SH-SY5Y (cell line): ENCODE measurements around the gene PRCD.

ENCODE experiments used
- GATA2 ChIP-seq: IDR thresholded peaks from 2 replicates; pipeline ENCODE4 v1.6.1; 2011; ENCODE audit warnings: mild to moderate bottlenecking, low read depth, low read length
- GATA3 ChIP-seq: IDR thresholded peaks from 2 replicates; pipeline ENCODE4 v1.6.1; 2011; ENCODE audit warnings: low read depth, mild to moderate bottlenecking, low read length, moderate library complexity

DNA sequence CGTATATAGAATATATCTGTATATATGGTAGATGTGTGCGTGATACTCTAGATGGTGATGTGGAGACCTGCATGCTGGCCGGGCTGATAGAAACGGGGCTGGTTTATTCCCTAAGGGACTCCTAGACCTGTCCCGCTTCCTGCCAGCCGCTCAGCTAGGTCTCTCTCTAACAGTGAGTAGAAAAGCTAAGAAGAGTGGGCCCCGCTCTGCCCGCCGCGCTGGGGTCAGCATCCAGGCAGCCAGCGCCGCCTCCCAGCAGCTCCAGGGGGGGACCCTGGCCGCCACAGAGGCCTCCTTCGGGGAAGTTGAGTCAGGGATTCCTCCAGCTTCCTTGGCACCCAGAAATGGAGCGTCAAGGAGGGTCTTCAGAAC lies 11.7 kb upstream of the PRCD start:
- TF ChIP-seq GATA3 = no peak
- no peak for TF ChIP-seq GATA2
